UCSD-AML1 (cell line): Measurements from ENCODE around the gene THOP1.
"Not testable (repeated sequence)": the region's sequence is repeated elsewhere in the genome, so short reads cannot be mapped to it uniquely, and the experiment has no call there.

ENCODE experiments used
- DNase-seq: peaks from one replicate; lab custom pipeline; 2025; ENCODE audit not compliant: unreplicated experiment; lab: John Stamatoyannopoulos, UW

Gene THOP1

DNA sequence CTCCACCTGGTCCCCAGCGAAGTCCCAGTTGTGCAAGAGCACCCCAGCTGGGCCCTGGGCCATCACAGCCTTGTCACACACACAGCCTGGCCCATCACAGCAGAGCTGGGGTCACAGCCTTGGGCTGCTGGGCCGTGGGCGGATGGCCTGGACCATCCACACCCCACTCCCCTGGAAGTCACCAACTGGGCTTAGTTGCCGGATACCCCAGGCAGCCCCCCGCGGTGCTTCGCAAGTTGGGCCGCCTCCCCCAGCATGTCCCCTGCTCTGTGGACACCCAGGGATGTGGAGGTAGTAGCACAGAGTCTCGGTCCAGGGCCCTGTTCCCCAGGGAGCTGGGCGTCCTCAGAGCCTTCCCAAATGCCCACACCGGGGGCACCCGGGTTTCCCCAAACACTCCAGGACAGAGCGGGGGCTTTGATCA lies 29.9 kb downstream of the THOP1 start:
- DNase-seq = no peak

DNA sequence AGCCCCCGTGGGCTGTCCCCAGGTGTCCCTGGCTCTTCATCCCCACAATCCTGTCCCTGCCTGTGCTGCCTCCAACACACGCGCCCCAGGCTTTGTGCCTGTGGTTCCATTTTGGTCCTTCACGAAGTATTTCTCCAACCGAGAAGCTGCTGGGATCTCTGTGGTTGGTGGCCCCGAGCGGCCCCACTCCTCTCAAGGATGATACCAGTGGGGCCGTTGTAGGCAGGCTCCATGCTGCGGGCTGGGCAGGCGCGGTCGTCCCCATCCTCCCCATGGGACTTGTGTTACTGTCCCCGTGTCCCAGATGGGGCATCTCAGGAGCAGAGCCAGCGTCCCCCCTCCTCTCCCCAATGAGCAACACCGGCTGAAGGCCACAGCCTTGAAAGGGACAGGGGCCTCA lies 30.6 kb downstream of the THOP1 start:
- no peak for DNase-seq

DNA sequence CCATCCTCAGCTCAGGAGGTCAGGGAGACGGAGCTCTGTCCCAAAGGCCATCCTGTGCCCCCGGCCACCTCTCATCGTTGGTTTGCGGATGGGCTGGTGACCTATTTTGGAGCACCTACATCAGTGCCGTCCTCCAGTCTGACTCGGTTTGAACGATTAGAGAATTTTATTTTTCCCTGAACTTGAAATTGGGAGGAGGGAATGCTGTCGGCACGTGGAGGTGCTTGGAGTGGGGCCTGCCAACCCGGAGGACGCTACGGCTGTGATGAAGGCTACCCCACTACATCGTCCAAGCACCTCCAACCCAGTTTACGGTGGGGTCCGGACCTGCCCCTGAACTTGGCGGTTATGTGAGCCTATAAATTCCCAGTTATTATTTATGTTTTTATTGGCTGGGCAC lies 31.3 kb downstream of the THOP1 start:
- DNase-seq = no peak

DNA sequence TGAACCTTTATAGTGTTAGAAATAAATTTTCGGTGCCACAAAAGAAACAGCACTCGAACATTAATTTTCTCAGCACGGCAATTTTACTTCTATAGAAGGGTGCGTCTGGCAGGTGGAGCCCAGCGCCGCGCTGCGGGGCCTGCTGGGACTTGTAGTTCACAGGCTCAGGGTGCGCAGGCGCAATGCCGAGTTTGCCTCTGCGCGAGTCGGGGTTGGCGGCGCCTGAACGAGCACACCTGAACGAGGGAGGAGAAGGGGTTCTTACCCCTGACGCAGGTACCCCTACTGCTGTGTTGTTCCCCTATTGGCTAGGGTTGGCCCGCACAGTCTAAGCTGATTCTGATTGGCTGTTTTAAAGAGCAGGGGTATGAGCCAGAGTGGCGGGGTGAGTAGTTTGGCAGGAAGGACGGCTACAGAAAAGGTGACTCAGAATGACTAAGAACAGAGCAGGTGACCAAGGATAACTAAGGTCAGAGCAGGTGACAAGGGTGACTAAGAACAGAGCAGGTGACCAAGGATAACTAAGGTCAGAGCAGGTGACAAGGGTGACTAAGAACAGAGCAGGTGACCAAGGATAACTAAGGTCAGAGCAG lies 32.0 kb downstream of the THOP1 start:
- not testable (repeated sequence) for DNase-seq

DNA sequence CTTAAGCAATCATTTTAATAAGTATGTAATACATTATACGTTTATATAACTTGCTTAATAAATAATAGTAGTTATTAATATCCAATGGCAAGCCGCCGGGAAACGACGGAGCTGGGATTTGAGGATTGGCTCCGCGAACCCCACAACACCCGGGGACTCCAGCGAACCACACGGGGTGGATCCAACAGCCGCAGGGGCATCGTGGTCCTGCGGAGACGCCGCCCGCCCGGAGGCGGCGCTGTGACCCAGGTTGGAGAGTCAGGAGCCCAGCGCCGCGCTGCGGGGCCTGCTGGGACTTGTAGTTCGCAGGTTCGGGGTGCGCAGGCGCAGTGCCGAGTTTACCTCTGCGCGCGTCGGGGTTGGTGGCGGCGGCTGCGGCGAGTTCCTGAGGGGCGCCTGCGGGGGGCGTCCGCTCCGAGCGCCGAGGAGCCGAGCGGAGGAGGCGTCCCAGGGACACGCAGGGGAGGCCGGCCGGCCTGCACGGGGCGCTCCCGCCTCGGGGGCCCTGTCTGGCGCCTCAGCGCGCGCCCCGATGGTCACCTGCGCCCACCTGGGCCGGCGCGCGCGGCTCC lies 34.3 kb downstream of the THOP1 start, which contains the start of gene ZNF554:
ZNF554 (plus strand) TSS at position 329 of the 572 bp plus-strand sequence; CDS start at position 533, 204 bp downstream.
- DNase-seq = peak; percentile 97

DNA sequence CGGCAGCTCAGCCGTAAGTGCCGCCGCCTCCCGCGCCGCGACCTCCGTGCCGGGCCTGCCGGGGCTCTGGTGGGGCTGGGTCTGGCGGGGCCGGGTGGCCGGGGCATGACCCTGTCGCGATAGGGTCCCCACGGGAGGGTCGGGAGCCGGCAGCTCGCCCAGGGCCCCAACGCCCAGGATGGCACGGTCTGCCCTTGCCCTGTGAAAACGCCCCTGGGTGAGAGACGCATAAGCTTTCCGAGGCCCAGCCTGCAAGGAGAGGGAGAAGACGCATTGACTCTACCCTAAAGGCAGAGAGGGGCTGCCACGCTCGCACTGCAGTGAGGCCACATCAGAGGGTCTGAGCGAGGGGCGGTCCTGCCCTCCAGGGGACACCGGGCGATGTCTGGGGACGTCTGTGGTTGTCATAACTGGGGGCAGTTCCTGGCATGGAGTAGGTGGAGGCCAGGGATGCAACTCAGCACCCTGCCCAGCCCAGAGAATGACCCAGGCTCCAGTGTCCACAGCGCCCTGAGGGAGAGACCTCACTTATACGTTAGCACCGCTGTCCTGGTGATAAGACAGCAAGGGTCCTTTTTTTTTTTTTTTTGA lies 34.9 kb downstream of the THOP1 start:
- DNase-seq = peak; percentile 43

DNA sequence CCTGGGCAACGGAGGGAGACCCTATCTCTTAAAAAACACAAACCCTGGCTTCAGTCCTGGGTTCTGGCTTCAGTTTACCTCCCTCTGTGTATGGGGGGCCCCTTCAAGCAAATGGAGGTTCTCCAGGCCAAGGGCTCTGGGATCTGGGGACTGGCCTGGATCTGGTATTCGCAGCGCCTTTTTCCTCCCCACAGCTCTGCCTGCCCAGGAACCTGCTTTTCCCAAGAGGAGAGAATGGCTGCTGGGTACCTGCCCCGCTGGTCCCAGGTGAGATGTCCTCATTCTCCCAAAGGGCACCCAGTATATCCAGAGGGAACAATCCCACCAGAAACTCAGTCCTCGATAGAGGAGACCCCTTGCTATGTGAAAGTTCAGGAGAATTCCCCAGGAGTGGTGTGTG lies 37.5 kb downstream of the THOP1 start:
- DNase-seq = no peak

DNA sequence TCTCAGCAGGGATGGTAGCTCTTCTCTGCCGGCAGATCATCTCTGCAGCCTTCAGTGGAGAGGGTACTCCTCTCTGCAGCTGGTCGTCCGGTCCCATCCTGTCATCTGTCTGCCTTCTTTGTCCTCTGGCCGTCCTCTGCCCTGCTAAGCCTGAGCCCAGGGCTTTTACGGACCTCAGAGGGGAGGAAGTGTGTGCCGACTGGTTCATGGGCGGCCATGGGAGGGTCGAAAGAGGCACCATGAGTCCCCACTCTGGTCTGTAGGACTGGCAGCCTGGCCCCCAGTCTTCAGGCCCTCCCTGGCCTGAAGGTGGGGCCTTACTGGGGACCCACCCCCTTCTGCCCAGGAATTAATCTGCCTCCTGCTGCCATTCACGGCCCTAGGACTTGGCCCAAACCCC lies 38.3 kb downstream of the THOP1 start:
- no peak for DNase-seq

DNA sequence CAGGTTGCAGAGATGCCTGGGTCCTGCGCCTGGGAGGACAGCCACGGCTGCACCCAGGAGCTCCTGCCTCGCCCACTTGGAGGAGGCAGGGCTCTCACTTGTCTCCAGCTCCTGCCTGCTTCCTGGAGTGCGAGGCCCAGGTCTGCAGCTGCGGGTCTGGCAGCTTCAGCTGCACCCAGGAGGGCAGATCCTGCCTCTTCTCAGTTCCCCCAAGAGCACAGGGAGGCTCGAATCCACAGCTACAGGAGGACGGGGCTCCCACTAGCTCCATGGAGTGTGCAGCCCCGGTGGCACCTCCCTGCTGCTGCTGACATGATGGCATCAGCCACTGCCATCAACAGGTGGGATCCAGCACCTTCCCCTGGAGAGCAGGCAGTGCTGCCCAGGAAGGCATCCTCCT lies 38.8 kb downstream of the THOP1 start:
- DNase-seq = no peak

DNA sequence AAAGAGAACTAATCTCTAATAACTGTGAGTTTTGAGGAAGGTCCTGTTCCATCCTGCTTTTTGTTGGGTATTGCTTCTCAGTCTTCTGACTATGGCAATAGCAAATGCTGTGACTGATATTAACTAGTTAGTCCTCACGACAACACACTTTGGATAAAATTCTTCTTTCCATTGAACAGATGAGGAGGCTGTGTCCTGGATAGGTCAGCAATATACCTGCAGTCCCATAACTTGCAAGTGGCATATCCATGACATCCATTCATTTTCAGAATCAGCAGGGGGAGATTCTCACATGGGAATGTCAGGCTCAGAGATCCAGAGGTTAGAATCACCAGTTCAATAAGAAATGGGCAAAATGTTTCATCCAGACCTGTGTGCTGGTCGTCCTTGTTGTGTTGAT lies 41.7 kb downstream of the THOP1 start:
- no peak for DNase-seq

DNA sequence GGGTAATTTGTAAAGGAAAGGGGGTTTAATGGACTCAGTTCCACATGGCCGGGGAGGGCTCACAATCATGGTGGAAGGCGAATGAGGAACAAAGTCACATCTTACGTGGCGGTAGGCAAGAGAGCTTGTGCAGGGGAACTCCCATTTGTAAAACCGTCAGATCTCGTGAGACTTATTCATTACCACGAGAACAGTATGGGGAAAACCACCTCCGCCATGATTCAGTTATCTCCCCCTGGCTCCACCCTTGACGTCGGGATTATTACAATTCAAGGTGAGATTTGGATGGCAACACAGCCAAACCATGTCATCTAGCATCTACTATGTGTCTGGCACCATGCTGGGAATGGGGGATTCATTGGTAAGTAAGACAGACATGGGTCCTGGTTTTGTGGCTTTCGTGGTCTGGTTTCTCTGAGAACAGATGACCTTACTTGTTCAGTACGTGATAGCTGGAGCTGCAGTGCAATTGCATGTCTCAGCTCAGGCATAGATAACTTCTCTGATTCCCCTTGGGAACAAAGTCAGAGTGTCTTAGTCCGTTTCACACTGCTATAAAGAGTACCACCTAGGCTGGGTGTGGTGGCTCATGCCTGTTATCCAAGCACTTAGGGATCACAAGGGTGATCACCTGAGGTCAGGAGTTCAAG lies 42.7 kb downstream of the THOP1 start:
- DNase-seq = no peak

DNA sequence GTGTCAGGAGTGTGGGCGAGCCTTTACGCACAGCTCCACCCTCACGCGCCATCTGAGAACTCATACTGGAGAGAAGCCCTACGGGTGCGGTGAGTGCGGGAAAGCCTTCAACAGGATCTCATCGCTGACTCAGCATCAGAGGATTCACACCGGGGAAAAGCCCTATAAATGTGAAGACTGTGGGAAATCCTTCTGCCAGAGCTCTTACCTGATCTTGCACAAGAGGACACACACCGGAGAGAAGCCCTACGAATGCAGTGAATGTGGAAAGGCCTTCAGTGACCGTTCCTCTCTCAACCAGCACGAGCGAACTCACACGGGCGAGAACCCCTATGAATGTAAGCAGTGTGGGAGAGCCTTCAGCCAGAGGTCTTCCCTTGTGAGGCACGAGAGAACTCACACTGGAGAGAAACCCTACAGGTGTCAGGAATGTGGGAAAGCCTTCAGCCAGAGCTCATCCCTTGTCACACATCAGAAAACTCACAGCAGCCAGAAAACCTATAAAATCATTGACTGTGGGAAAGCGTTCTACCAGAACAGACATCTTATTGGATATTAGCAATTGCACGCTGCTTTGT lies 49.1 kb downstream of the THOP1 start:
- DNase-seq = no peak

DNA sequence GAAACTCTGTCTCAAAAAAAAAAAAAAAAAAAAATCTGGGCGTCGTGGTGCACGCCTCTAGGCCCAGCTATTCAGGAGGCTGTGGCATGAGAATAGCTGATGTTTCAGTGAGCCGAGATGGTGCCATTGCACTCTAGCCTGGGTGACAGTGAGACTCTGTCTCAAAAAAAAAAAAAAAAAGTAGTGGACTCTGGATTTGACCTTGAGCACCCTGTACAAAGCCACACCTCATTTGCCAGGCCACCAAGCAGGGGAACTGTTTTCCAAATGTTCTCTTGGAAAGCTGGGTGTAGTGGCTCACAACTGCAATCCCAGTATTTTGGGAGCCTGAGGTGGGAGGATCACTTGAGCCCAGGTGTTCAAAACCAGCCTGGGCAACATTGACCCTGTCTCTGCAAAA lies 52.1 kb downstream of the THOP1 start:
- DNase-seq = no peak

DNA sequence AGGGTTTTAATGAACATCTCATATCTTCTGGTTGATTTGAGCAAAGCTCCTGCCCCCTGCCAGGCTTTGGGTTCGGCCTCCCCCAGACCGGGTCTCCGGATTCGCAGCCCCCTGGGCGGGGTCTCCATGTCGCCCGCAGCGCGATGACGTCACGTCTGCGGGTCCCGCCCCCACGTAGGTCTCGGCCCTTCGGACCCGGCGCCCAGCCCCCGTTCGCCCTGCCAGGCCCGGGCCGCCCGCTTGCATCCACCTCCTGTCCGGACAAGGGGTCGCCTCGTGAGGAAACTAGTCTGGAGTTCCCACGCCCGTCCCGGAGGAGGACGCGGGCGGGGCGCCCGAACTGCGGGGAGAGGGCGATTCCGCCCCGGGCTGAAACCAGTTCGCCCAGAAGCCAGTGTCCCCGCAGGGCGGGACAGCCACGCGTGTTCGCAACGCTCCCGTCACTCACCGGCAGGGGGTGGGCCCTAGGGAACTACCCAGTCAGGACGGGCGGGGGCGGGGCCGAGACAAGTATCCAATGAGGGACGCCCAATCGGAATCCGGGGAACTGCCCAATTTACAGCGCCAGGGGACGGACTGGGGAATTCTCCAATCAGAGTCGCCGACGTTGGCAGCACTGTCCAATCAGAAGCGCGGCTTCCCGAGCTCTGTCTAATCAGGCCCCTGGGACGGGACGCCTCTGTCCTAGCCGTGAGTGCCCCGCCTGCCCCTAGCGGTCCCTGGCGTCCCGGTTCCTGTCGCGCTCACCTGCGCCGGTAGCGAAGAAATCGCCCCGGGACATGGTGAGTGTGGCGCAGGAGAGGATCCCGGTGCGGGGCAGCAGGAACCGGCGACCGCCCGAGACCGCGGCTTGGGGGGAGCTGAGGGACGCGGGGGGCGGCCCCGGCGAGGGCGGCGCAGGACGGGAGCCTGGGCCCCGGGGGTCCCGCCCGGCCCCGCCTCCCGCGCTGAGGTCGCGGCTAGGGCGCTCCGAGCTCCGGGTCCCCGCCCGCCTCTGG lies 55.8 kb downstream of the THOP1 start, which contains the start of gene ZNF555:
ZNF555 (plus strand) TSS at position 682 of the 998 bp plus-strand sequence; CDS start at position 780, 98 bp downstream.
- DNase-seq = peak; percentile 98

DNA sequence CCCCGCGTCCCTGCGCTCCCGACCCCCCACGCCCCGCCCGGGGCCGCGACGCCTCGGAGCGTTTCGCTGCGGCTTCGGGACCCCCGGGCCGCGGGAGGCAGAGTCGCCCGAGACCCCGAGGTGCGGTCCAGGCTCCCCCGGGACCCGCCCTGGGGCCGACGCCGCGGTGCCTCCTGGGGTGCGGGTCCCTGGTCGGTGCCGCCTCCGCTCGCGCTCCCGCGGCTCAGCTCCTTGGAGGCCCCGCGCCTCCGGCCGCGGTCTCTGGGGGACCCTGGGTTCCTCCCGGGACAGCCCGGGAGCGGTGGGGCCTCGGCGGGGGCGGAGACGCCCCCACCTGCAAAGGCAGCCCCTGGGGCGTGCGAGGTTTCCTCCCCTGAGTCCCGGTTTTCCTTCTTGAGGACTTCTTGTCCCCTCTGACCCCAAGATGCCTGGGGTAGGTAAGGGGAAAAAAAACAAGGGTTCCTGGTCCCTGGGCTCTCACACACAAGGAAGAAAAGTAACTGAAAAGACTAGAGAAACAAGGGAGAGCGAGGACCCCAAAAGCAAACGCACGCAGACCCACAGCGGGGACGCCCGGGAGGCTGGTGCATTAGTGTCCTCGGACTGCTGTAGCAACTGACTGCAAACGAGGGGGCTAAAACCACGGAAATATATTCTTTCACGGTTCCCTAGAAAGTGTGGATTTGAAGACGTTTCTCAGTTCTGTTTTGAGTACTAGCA lies 56.7 kb downstream of the THOP1 start:
- no peak for DNase-seq

DNA sequence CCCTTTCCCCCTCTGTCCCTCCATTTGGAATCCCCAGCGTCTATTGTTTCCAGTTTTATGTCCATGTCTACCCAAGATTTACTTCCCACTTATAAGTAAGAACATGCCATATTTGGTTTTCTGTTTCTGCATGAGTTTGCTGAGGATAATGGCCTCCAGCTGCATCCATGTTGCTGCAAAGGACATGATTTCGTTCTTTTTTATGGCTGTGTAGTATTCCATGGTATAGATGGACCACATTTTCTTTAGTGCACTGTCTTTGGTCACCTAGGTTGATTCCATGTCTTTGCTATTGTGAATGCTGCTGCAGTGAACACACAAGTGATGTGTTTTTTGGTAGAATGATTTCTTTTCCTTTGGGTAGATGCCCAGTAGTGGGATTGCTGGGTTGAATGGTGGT lies 59.8 kb downstream of the THOP1 start:
- no peak for DNase-seq

DNA sequence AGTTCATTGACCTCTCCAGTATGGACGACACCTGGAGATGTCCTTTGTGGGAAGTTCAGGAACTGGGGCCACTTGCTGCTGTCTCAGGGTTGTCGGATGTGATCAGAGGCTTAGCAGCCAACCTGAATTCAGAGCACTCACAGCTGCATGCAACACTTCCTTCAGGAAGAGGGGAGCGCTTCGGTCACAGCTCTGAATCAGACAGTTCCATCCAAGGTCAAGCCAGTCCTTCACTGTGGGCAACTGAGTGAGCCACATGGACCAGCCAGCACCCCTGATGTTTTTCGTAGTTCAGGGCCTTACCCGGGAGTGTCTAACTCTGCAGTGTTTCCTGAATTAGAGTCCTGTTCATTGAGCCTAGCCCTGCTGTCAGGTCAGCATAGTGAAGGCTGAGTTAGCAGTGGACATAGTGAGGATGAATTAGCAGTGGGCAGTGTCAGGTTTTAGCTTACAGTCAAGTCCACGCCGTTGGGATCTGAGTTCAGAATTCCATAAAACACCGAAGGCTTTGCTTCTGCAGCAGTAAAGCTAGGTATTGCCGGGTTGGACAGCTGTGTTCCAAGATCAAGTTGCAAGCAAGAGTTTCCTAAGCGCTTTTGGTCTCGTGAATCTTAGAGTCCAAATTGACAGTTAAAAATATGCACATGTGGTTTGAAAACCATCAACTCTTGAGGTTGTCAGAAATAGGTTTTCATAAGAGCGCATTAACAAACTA lies 61.0 kb downstream of the THOP1 start:
- DNase-seq = no peak

DNA sequence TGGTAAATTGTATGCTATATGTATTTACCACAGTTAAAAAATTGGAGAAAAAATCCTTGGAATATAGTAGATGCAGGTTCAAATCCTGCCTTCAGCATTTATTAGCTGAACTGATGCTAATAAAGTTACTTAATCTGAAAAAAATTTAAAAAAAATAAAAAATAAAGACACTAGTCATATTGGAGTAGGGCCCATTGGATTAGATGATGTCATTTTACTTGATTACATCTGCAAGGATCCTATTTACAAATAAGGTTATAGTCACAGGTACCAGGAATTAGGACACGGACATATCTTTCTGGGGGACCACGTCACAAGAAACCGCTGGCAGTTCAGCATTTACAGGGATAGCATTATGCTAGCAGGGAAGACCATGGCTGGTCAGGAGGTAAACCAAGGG lies 62.2 kb downstream of the THOP1 start:
- DNase-seq = no peak

DNA sequence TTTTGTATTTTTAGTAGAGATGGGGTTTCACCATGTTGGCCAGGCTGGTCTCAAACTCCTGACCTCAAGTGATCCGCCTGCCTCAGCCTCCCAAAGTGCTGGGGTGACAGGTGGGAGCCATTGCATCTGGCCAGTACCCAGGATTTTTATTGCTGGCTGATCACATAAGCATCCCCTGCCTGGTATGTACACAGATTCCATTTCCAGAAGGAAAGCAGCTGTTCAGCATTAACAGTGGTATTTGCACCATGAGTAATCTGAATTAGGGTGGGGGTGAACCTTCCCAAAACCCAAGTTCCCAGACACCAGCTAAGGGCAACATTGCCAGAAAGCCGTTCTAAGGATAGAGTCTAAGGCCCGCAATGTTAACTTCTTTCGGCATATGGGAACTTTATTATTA lies 63.3 kb downstream of the THOP1 start:
- DNase-seq = no peak
